ENCODE data around the gene SPG11. TPM values are rescaled to one million over a fixed set of nuclear protein-coding genes. Genes with fewer than 3 reads are reported as not detected.
A peak's percentile ranks its signal among the peaks of the same experiment; 100 is the strongest.
"Not testable (repeated sequence)": the region's sequence is repeated elsewhere in the genome, so short reads cannot be mapped to it uniquely, and the experiment has no call there.

The SPG11 gene
- total and polyA plus RNA-seq, 2 donors (not counting 1 experiment from before 2014, with no cell fraction given) = 134 to 219 TPM

DNA sequence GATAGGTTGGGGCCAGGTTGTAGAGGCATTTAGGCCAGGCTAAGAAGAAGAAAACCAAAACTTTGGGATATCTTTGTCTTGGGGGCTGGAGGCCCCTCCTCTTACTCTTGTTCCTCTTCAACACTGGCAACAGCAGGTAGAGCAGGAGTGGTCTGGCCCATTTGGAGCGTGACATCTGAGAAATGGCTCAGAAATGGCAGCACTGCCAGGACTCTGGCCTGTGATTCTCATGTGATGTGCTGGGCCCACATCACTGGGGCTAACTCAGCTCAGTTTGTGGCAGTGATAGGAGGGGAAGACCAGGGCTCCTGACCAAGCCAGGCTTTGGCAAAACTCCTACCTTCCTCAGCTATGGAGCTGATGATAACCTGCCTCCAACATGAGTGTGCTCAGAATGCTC, 29.2 kb upstream of the SPG11 start:
- intact Hi-C loops (cut with micrococcal nuclease) = no loop called here
- peaks cover 1% of the 10 kb centered on the region for H3K9me3 Mint-ChIP-seq (ENCODE audit: insufficient read depth)
- peak overlapping the region; percentile 41 for H3K27ac Mint-ChIP-seq
- H3K4me1 Mint-ChIP-seq = peaks cover 14% of the 10 kb centered on the region
- Histone ChIP-seq H3K9ac (ENCODE audit: low read length) (no peak overlapping the region), H3K4me1 (ENCODE audit: control insufficient read depth in 2 of 2, insufficient read depth in 2 of 2, low read length in 2 of 2) (peaks cover 5 to 6% of the 10 kb centered on the region in 2 donors), H2AFZ (ENCODE audit: insufficient read depth, low read depth, low read length, poor library complexity, severe bottlenecking) (no peak overlapping the region), H3K27me3 (replicated peaks in 1 of 4; ENCODE audit: control extremely low read depth in 1 of 4, control insufficient read depth in 3 of 4, insufficient read depth in 4 of 4, low read length in 3 of 4) (no peaks in the 10 kb centered on the region), H4K20me1 (ENCODE audit: control insufficient read depth, insufficient read depth, low read length, poor library complexity, severe bottlenecking) (no peaks in the 10 kb centered on the region), H3K36me3 (replicated peaks in 1 of 2; ENCODE audit: control extremely low read depth in 1 of 2, control insufficient read depth in 1 of 2, extremely low read depth in 1 of 2, insufficient read depth in 2 of 2, low read length in 1 of 2) (no peaks in the 10 kb centered on the region), H3K9me3 (ENCODE audit: control extremely low read depth in 1 of 3, control insufficient read depth in 2 of 3, insufficient read depth in 1 of 3, low read length in 2 of 3) (peaks cover 0 to 3% (median 1%) of the 10 kb centered on the region in 3 donors), H3K27ac (ENCODE audit: low read length in 2 of 2) (no peak overlapping the region), H3K4me2 (replicated peaks; ENCODE audit: low read depth, low read length, poor library complexity, severe bottlenecking) (no peak overlapping the region), H3K4me3 (ENCODE audit: control extremely low read depth in 1 of 5, extremely low read depth in 1 of 5, insufficient read depth in 1 of 5, low read depth in 2 of 5, low read length in 4 of 5) (no peak overlapping the region), H3K79me2 (ENCODE audit: control insufficient read depth, insufficient read depth, low read length) (no peaks in the 10 kb centered on the region)
- DNase-seq (no peak), ATAC-seq (ENCODE audit: low read depth) (no peak)
- no peak overlapping the region for H3K4me3 Mint-ChIP-seq
- ChIA-PET POLR2A (interaction anchor here (0.6 to 1.2 kb wide), 3 partner anchors 13 to 19 kb away, joined by 3 read pairs; no protein-coding TSS in a partner anchor), CTCF (interaction anchor here (0.6 to 1.8 kb wide), 4 partner anchors 20 to 46 kb away, joined by 3 to 5 read pairs (median 3); no protein-coding TSS in a partner anchor)
- H3K27me3 Mint-ChIP-seq = no peaks in the 10 kb centered on the region
- TF ChIP-seq EZH2 (IDR thresholded peaks at IDR 0.05; ENCODE audit: borderline replicate concordance, insufficient read depth, low read depth, low read length, poor library complexity, severe bottlenecking) = no peak
- TF ChIP-seq, protein P1, sequence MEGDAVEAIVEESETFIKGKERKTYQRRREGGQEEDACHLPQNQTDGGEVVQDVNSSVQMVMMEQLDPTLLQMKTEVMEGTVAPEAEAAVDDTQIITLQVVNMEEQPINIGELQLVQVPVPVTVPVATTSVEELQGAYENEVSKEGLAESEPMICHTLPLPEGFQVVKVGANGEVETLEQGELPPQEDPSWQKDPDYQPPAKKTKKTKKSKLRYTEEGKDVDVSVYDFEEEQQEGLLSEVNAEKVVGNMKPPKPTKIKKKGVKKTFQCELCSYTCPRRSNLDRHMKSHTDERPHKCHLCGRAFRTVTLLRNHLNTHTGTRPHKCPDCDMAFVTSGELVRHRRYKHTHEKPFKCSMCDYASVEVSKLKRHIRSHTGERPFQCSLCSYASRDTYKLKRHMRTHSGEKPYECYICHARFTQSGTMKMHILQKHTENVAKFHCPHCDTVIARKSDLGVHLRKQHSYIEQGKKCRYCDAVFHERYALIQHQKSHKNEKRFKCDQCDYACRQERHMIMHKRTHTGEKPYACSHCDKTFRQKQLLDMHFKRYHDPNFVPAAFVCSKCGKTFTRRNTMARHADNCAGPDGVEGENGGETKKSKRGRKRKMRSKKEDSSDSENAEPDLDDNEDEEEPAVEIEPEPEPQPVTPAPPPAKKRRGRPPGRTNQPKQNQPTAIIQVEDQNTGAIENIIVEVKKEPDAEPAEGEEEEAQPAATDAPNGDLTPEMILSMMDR (IDR thresholded peaks at IDR 0.05) = no peak
- 100% methylated on average over 1 of the region's 1 CpG for WGBS (ENCODE audit: insufficient coverage)

DNA sequence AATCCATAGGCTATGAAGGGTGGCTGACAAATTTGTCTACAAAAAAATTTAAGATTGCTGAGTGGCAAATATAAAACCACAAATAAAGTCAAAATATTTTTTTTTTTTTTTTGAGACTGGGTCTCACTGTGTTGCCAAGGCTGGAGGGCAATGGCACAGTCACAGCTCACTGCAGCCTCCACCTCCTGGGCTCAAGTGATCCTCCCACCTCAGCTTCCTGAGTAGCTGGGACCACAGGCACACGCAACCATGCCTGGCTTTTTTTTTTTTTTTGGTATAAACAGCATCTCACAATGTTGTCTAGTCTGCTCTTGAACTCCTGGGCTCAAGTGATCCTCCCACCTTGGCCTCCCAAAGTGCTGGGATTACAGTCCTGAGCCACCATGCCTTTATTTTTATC, 26.8 kb upstream of the SPG11 start:
- ChIA-PET POLR2A (interaction anchor here (0.7 to 1.1 kb wide), 5 partner anchors 13 to 774 kb away, joined by 3 to 9 read pairs (median 3); no protein-coding TSS in a partner anchor), CTCF (interaction anchor here (0.9 kb wide), 1 partner anchor 13 kb away, joined by 4 read pairs; no protein-coding TSS in a partner anchor)
- not testable (repeated sequence) for H3K27ac ChIP-seq (ENCODE audit: low read length in 2 of 2); H3K9ac ChIP-seq (ENCODE audit: low read length); H3K4me3 Mint-ChIP-seq; H3K27ac Mint-ChIP-seq; H3K79me2 ChIP-seq (ENCODE audit: control insufficient read depth, insufficient read depth, low read length); H3K9me3 Mint-ChIP-seq (ENCODE audit: insufficient read depth); H2AFZ ChIP-seq (ENCODE audit: insufficient read depth, low read depth, low read length, poor library complexity, severe bottlenecking); H3K4me1 ChIP-seq (ENCODE audit: control insufficient read depth in 2 of 2, insufficient read depth in 2 of 2, low read length in 2 of 2); H4K20me1 ChIP-seq (ENCODE audit: control insufficient read depth, insufficient read depth, low read length, poor library complexity, severe bottlenecking); H3K27me3 Mint-ChIP-seq; ATAC-seq (ENCODE audit: low read depth); H3K4me2 ChIP-seq (replicated peaks; ENCODE audit: low read depth, low read length, poor library complexity, severe bottlenecking); H3K9me3 ChIP-seq (ENCODE audit: control extremely low read depth in 1 of 3, control insufficient read depth in 2 of 3, insufficient read depth in 1 of 3, low read length in 2 of 3); DNase-seq; H3K36me3 ChIP-seq (replicated peaks in 1 of 2; ENCODE audit: control extremely low read depth in 1 of 2, control insufficient read depth in 1 of 2, extremely low read depth in 1 of 2, insufficient read depth in 2 of 2, low read length in 1 of 2); H3K4me3 ChIP-seq (ENCODE audit: control extremely low read depth in 1 of 5, extremely low read depth in 1 of 5, insufficient read depth in 1 of 5, low read depth in 2 of 5, low read length in 4 of 5); H3K27me3 ChIP-seq (replicated peaks in 1 of 4; ENCODE audit: control extremely low read depth in 1 of 4, control insufficient read depth in 3 of 4, insufficient read depth in 4 of 4, low read length in 3 of 4)
- intact Hi-C loops (cut with micrococcal nuclease) = loop anchor here (2.0 kb wide), 1 partner anchor 21 kb away; the partner anchor contains the start of genes B2M and PATL2
- WGBS (ENCODE audit: insufficient coverage) = 17% methylated on average over 1 of the region's 1 CpG
- peaks cover 32% of the 10 kb centered on the region for H3K4me1 Mint-ChIP-seq

DNA sequence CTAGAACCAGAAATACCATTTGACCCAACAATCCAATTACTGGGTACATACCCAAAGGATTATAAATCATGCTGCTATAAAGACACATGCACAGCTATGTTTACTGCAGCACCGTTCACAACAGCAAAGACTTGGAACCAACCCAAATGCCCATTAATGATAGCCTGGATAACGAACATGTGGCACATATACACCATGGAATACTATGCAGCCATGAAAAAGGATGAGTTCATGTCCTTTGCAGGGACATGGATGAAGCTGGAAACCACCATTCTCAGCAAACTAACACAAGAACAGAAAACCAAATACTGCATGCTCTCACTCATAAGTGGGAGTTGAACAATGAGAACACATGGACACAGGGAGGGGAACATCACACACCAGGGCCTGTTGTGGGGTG, 25.9 kb upstream of the SPG11 start:
- H3K27me3 Mint-ChIP-seq; H3K27ac Mint-ChIP-seq; H2AFZ ChIP-seq (ENCODE audit: insufficient read depth, low read depth, low read length, poor library complexity, severe bottlenecking); H3K9ac ChIP-seq (ENCODE audit: low read length); H3K79me2 ChIP-seq (ENCODE audit: control insufficient read depth, insufficient read depth, low read length); H3K36me3 ChIP-seq (replicated peaks in 1 of 2; ENCODE audit: control extremely low read depth in 1 of 2, control insufficient read depth in 1 of 2, extremely low read depth in 1 of 2, insufficient read depth in 2 of 2, low read length in 1 of 2); intact Hi-C loops (cut with micrococcal nuclease); H3K4me3 ChIP-seq (ENCODE audit: control extremely low read depth in 1 of 5, extremely low read depth in 1 of 5, insufficient read depth in 1 of 5, low read depth in 2 of 5, low read length in 4 of 5); H3K4me2 ChIP-seq (replicated peaks; ENCODE audit: low read depth, low read length, poor library complexity, severe bottlenecking); H3K9me3 ChIP-seq (ENCODE audit: control extremely low read depth in 1 of 3, control insufficient read depth in 2 of 3, insufficient read depth in 1 of 3, low read length in 2 of 3); H3K4me1 ChIP-seq (ENCODE audit: control insufficient read depth in 2 of 2, insufficient read depth in 2 of 2, low read length in 2 of 2); H3K27ac ChIP-seq (ENCODE audit: low read length in 2 of 2); DNase-seq; POLR2A ChIA-PET; H4K20me1 ChIP-seq (ENCODE audit: control insufficient read depth, insufficient read depth, low read length, poor library complexity, severe bottlenecking); H3K27me3 ChIP-seq (replicated peaks in 1 of 4; ENCODE audit: control extremely low read depth in 1 of 4, control insufficient read depth in 3 of 4, insufficient read depth in 4 of 4, low read length in 3 of 4); H3K4me3 Mint-ChIP-seq; ATAC-seq (ENCODE audit: low read depth): not testable (repeated sequence)
- H3K4me1 Mint-ChIP-seq = peaks cover 36% of the 10 kb centered on the region
- WGBS (ENCODE audit: insufficient coverage) = 100% methylated on average over 2 of the region's 2 CpGs
- CTCF ChIA-PET = interaction anchor here (0.6 to 0.9 kb wide), 3 partner anchors 8 to 12 kb away, joined by 3 to 4 read pairs (median 3); no protein-coding TSS in a partner anchor
- peaks cover 11% of the 10 kb centered on the region for H3K9me3 Mint-ChIP-seq (ENCODE audit: insufficient read depth)
